CD4-positive, alpha-beta T cell (primary cell): Measurements from ENCODE around the gene BCAR3. TPM values are rescaled to one million over a fixed set of nuclear protein-coding genes. Genes with fewer than 3 reads are reported as not detected.

ENCODE experiments used
- ATAC-seq: fragments of 200-7000 bp; cut with Tn5 transposase; one replicate; pipeline ENCODE4 v1.10.0; 2022; ENCODE audit warnings: mild to moderate bottlenecking; ENCODE audit not compliant: poor library complexity
- CTCF ChIA-PET: fragments of 350-600 bp; sonication (Branson Sonifier 250); formaldehyde crosslinking; loops from one replicate; lab custom pipeline; 2021; ENCODE audit warnings: antibody characterized with exemption, inconsistent platforms; lab: Charles Lee
- POLR2A ChIA-PET: fragments of 350-600 bp; sonication (Branson Sonifier 250); formaldehyde crosslinking; loops from one replicate; lab custom pipeline; 2021; ENCODE audit warnings: antibody characterized with exemption, inconsistent platforms; lab: Charles Lee
- DNase-seq, 14 experiments: peaks; one replicate each; pipeline ENCODE4 v3.0.0-alpha.2; 2013 to 2020; ENCODE audit warnings: mixed read lengths in 2 of 14
- H3K27ac ChIP-seq, 2 donors: one replicate each; pipeline versions ENCODE4 v1.5.1 to v1.7.0; 2013; ENCODE audit warnings: low read length in 2 of 2, low read depth in 1 of 2, mild to moderate bottlenecking in 1 of 2
- H3K27me3 ChIP-seq, 2 experiments: 1 replicate in 1 of 2; 2 replicates in 1 of 2; pipeline versions ENCODE4 v1.6.1 to v1.7.0; 2013; ENCODE audit warnings: low read length in 2 of 2, control low read depth in 1 of 2, mild to moderate bottlenecking in 1 of 2, moderate library complexity in 1 of 2; ENCODE audit not compliant: insufficient read depth in 2 of 2, control insufficient read depth in 1 of 2
- H3K36me3 ChIP-seq: one replicate; pipeline ENCODE4 v1.6.1; 2013; ENCODE audit warnings: low read length, control low read depth; ENCODE audit not compliant: insufficient read depth
- H3K4me1 ChIP-seq: one replicate; pipeline ENCODE4 v1.6.1; 2013; ENCODE audit warnings: low read length, control low read depth; ENCODE audit not compliant: insufficient read depth
- H3K4me3 ChIP-seq: one replicate; pipeline ENCODE4 v1.5.1; 2013; ENCODE audit warnings: mild to moderate bottlenecking, low read length, moderate library complexity
- H3K9me3 ChIP-seq, 2 experiments: 1 replicate in 1 of 2; 2 replicates in 1 of 2; pipeline versions ENCODE4 v1.6.1 to v1.7.0; 2013; ENCODE audit warnings: low read length in 2 of 2, mild to moderate bottlenecking in 2 of 2, control low read depth in 1 of 2, moderate library complexity in 1 of 2; ENCODE audit not compliant: control insufficient read depth in 1 of 2, insufficient read depth in 1 of 2
- H3K27ac Mint-ChIP-seq: one replicate; pipeline ENCODE4 v1.8.0; 2020; ENCODE audit warnings: mixed read lengths
- H3K27me3 Mint-ChIP-seq: one replicate; pipeline ENCODE4 v1.8.0; 2021; ENCODE audit warnings: mixed read lengths
- H3K36me3 Mint-ChIP-seq: one replicate; pipeline ENCODE4 v1.8.0; 2021; ENCODE audit warnings: low read depth, mixed read lengths
- H3K4me1 Mint-ChIP-seq: one replicate; pipeline ENCODE4 v1.8.0; 2021; ENCODE audit warnings: low read depth, mixed read lengths
- H3K4me3 Mint-ChIP-seq: one replicate; pipeline ENCODE4 v1.8.0; 2020; ENCODE audit warnings: mild to moderate bottlenecking, mixed read lengths
- H3K9me3 Mint-ChIP-seq: one replicate; pipeline ENCODE4 v1.8.0; 2020; ENCODE audit warnings: mixed read lengths
- intact Hi-C, 2 experiments: fragments of 100-400 bp; cut with DNase I in 1 of 2; cut with micrococcal nuclease in 1 of 2; formaldehyde crosslinking; loops; one replicate each; pipeline versions ENCODE4 v1.15.1 to v1.9.0; 2023 to 2025; cut with DNase I, micrococcal nuclease
- total RNA-seq, 174 experiments: library from RNA in 2 of 174; stranded (reverse) in 2 of 174; gene quantifications; one replicate each; pipeline ENCODE4 v1.2.3 and lab custom pipeline; 2021 to 2026
- TF ChIP-seq, protein P1 (sequence below): fragments of 200-600 bp; IDR thresholded peaks from one replicate; pipeline ENCODE4 v1.8.0; 2022; ENCODE audit warnings: antibody characterized with exemption, mild to moderate bottlenecking

Gene BCAR3
- total RNA-seq, 2 experiments from 2014 or later, result 0.47 to 0.92 TPM

DNA sequence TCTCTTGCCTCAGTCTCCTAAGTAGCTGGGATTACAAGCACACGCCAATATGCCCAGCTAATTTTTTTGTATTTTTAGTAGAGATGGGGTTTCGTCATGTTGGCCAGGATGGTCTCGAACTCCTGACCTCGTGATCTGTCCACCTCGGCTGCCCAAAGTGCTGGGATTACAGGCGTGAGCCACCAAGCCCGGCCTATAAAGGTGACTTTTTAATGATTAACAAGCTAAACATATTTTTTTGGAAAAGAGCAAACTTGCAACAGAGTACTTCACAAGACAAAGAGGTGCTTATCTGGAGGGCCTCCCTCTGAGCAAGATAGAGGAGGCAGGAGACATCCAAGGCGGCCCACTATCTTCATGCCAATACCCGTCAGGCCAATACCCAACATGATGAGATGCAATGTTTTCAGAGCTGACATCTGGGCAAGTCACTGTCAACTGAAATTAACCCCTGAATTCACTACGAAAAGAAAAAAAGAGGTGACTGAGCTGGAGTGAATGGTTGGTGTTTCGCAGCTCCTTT lies 10.5 kb downstream of the BCAR3 start:
- ATAC-seq, result no peak
- H3K27me3 Mint-ChIP-seq, result peaks cover 4% of the 10 kb centered on the region
- POLR2A ChIA-PET, result no interaction called here

DNA sequence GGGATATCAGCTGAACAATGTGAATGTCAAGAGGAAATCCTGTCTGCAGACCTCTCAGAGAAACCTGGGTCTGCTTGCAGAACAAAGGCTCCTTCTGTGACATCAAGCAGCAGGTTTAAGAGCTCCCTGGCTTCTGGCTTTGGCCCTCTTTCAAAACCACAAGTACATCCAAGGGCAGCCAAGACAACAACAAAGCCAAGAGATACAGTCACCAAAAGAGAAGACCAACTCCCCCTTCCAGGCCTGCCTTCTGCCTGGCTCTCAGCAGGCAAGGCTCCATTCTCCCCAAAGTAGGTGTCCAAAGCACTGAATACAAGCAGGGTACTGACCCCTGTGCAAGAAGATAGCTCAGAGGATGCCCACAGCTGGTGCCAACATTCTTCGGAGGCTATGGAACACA lies 11.5 kb downstream of the BCAR3 start:
- H3K4me1 Mint-ChIP-seq, result no peaks in the 10 kb centered on the region
- intact Hi-C loops, result no loop called here
- peaks cover 4% of the 10 kb centered on the region for H3K27me3 Mint-ChIP-seq
- no peak overlapping the region for H3K27ac Mint-ChIP-seq
- H3K4me3 Mint-ChIP-seq, result no peak overlapping the region
- H3K9me3 Mint-ChIP-seq, result no peaks in the 10 kb centered on the region
- no peak overlapping the region for H3K4me3 ChIP-seq
- TF ChIP-seq, protein P1, sequence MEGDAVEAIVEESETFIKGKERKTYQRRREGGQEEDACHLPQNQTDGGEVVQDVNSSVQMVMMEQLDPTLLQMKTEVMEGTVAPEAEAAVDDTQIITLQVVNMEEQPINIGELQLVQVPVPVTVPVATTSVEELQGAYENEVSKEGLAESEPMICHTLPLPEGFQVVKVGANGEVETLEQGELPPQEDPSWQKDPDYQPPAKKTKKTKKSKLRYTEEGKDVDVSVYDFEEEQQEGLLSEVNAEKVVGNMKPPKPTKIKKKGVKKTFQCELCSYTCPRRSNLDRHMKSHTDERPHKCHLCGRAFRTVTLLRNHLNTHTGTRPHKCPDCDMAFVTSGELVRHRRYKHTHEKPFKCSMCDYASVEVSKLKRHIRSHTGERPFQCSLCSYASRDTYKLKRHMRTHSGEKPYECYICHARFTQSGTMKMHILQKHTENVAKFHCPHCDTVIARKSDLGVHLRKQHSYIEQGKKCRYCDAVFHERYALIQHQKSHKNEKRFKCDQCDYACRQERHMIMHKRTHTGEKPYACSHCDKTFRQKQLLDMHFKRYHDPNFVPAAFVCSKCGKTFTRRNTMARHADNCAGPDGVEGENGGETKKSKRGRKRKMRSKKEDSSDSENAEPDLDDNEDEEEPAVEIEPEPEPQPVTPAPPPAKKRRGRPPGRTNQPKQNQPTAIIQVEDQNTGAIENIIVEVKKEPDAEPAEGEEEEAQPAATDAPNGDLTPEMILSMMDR, result no peak
- no peaks in the 10 kb centered on the region for H3K9me3 ChIP-seq
- ChIA-PET POLR2A (no interaction called here), CTCF (no interaction called here)
- H3K36me3 Mint-ChIP-seq, result no peaks in the 10 kb centered on the region
- ATAC-seq (no peak), DNase-seq (no peak)
- H3K27me3 ChIP-seq, result no peaks in the 10 kb centered on the region
- H3K27ac ChIP-seq, result no peak overlapping the region
- H3K4me1 ChIP-seq, result no peaks in the 10 kb centered on the region
- no peaks in the 10 kb centered on the region for H3K36me3 ChIP-seq

More for the DNA sequence above, 10.5 kb downstream of the BCAR3 start:
- no peak overlapping the region for H3K27ac Mint-ChIP-seq
- Histone ChIP-seq H3K4me1 (no peaks in the 10 kb centered on the region), H3K27me3 (no peaks in the 10 kb centered on the region), H3K27ac (no peak overlapping the region), H3K36me3 (no peaks in the 10 kb centered on the region), H3K4me3 (no peak overlapping the region), H3K9me3 (no peaks in the 10 kb centered on the region)
- intact Hi-C loops, result no loop called here
- no peaks in the 10 kb centered on the region for H3K36me3 Mint-ChIP-seq
- no peaks in the 10 kb centered on the region for H3K9me3 Mint-ChIP-seq
- TF ChIP-seq, protein P1, result no peak
- CTCF ChIA-PET, result interaction anchor here (0.7 to 1.5 kb wide), 2 partner anchors 148 to 244 kb away, joined by 3 read pairs; no protein-coding TSS in a partner anchor
- no peaks in the 10 kb centered on the region for H3K4me1 Mint-ChIP-seq
- no peak for DNase-seq
- no peak overlapping the region for H3K4me3 Mint-ChIP-seq

DNA sequence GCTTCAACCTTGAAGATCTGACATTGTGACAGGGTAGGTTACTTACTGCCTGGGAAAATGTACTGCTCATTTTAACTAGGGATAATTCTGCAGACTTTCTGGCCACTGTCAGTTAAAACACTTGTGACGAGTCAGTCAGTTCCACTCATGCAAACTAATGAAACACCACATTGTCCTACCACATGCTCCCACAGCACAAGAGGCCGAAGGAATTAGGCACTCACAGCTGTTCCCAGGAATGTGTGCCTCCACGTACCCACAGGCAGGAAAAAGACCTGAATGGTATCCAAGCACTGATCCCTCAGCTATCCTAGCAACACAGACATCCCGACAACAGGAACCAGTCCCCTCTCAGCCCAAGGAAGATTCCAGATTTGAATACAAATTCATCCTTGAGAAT lies 12.3 kb downstream of the BCAR3 start:
- Histone ChIP-seq H3K36me3 (no peaks in the 10 kb centered on the region), H3K4me3 (no peak overlapping the region), H3K4me1 (no peaks in the 10 kb centered on the region), H3K9me3 (no peaks in the 10 kb centered on the region), H3K27me3 (no peaks in the 10 kb centered on the region), H3K27ac (no peak overlapping the region)
- TF ChIP-seq, protein P1, result no peak
- Mint-ChIP-seq H3K36me3 (no peaks in the 10 kb centered on the region), H3K4me3 (no peak overlapping the region), H3K27me3 (peaks cover 4% of the 10 kb centered on the region), H3K4me1 (no peaks in the 10 kb centered on the region), H3K9me3 (no peaks in the 10 kb centered on the region), H3K27ac (no peak overlapping the region)
- ATAC-seq (no peak), DNase-seq (no peak)
- ChIA-PET POLR2A (no interaction called here), CTCF (no interaction called here)
- intact Hi-C loops, result no loop called here
